Peyer's patch (tissue), 4 donors: Measurements from ENCODE around the gene ACOT13. TPM values are rescaled to one million over a fixed set of nuclear protein-coding genes. Genes with fewer than 3 reads are reported as not detected.
"Not testable (repeated sequence)": the region's sequence is repeated elsewhere in the genome, so short reads cannot be mapped to it uniquely, and the experiment has no call there.

Experiments used
- DNase-seq, 3 donors: peaks; one replicate each; pipeline ENCODE4 v3.0.0-alpha.2; 2017 to 2019
- H3K27ac ChIP-seq, 4 donors: fragments of 200-600 bp; sonication (generic); one replicate each; pipeline ENCODE4 v1.5.1; 2016 to 2019
- H3K27me3 ChIP-seq, 2 donors: fragments of 200-600 bp; sonication (generic); one replicate each; pipeline ENCODE4 v1.5.1; 2019
- H3K36me3 ChIP-seq, 3 donors: fragments of 200-600 bp; sonication (generic); one replicate each; pipeline ENCODE4 v1.5.1; 2016 to 2019
- H3K4me1 ChIP-seq, 4 donors: fragments of 200-600 bp; sonication (generic); one replicate each; pipeline ENCODE4 v1.5.1; 2016 to 2019
- H3K4me3 ChIP-seq, 4 donors: fragments of 200-600 bp; sonication (generic); 1 replicate in 3 of 4; 2 replicates in 1 of 4; pipeline ENCODE4 v1.5.1; 2016 to 2019; ENCODE audit warnings: mild to moderate bottlenecking in 1 of 4
- H3K9me3 ChIP-seq, 4 donors: fragments of 200-600 bp; sonication (generic); one replicate each; pipeline ENCODE4 v1.5.1; 2016 to 2019; ENCODE audit warnings: mild to moderate bottlenecking in 1 of 4
- CTCF ChIP-seq, 6 experiments: fragments of 450-650 bp in 4 of 6; fragments of 200-600 bp in 2 of 6; sonication (generic) in 1 of 6; IDR thresholded peaks; one replicate each; pipeline ENCODE4 v1.5.1; 2017 to 2019; ENCODE audit warnings: antibody characterized with exemption in 6 of 6, mild to moderate bottlenecking in 3 of 6, moderate library complexity in 1 of 6
- POLR2A ChIP-seq, 2 donors: fragments of 450-650 bp; IDR thresholded peaks; one replicate each; pipeline ENCODE4 v1.5.1; 2017; ENCODE audit warnings: antibody characterized with exemption in 2 of 2, mild to moderate bottlenecking in 2 of 2, moderate library complexity in 2 of 2
- total RNA-seq, 4 donors: library from RNA; depleted of rRNA; stranded (reverse); fragments of >200 nt; gene quantifications; one replicate each; pipeline ENCODE4 v1.1.0, GENCODE V29; 2016

ACOT13 gene
- total RNA-seq, 4 donors from 2014 or later = 5.2 to 23.1 (median 9.1) TPM

GRCh38 chr6:24752917-24753492, 86.1 kb downstream of the ACOT13 start:
- H3K4me3 ChIP-seq = no peak overlapping the region
- DNase-seq = no peak
- H3K27me3 ChIP-seq = no peaks in the 10 kb centered on the region
- no peak overlapping the region for H3K27ac ChIP-seq
- TF ChIP-seq CTCF (IDR thresholded peaks at IDR 0.05) (no peak), POLR2A (IDR thresholded peaks at IDR 0.05) (no peak)
- H3K9me3 ChIP-seq = no peaks in the 10 kb centered on the region
- no peaks in the 10 kb centered on the region for H3K4me1 ChIP-seq
- H3K36me3 ChIP-seq = no peaks in the 10 kb centered on the region

- TF ChIP-seq POLR2A (IDR thresholded peaks at IDR 0.05) (no peak), CTCF (IDR thresholded peaks at IDR 0.05) (no peak)
- Histone ChIP-seq H3K4me3 (no peak overlapping the region), H3K27me3 (no peaks in the 10 kb centered on the region), H3K9me3 (no peaks in the 10 kb centered on the region), H3K4me1 (no peaks in the 10 kb centered on the region), H3K27ac (no peak overlapping the region), H3K36me3 (no peaks in the 10 kb centered on the region)
- DNase-seq = no peak
These were observed 86.7 kb downstream of the ACOT13 start for GRCh38 chr6:24753545-24753944.

- not testable (repeated sequence) for H3K27me3 ChIP-seq, DNase-seq, H3K9me3 ChIP-seq, H3K4me1 ChIP-seq, H3K27ac ChIP-seq, H3K36me3 ChIP-seq, H3K4me3 ChIP-seq
These were observed 87.5 kb downstream of the ACOT13 start for GRCh38 chr6:24754378-24754777.

Other genes starting within 250 kb of the ACOT13 start
- gene GPLD1, start 177.5 kb upstream of the ACOT13 start, total RNA-seq = 1 to 10 TPM in 1 of 4 donors, not detected in 3; 2.1 TPM
- gene ALDH5A1, start 172.1 kb upstream of the ACOT13 start, total RNA-seq = 10 to 100 TPM in 2 of 4 donors, 1 to 10 TPM in 2; 3.5 to 25.6 (median 8.8) TPM
- gene KIAA0319, start 20.9 kb upstream of the ACOT13 start, total RNA-seq = under 1 TPM in 2 of 4 donors, not detected in 2; 0.18 to 0.38 TPM
- 100 to 1,000 TPM in 3 of 4 donors, 10 to 100 TPM in 1; 69.3 to 403 (median 279) TPM for gene TDP2, start 178 bp upstream of the ACOT13 start, total RNA-seq
- 10 to 100 TPM; 48.7 to 74.8 (median 59.4) TPM for gene C6orf62, start 52.1 kb downstream of the ACOT13 start, total RNA-seq
- 10 to 100 TPM in 3 of 4 donors, 1 to 10 TPM in 1; 8.2 to 24.8 (median 16.3) TPM for gene GMNN, start 107.9 kb downstream of the ACOT13 start, total RNA-seq
- gene ARMH2, start 131.8 kb downstream of the ACOT13 start, total RNA-seq = not detected